ENCODE results near the gene PTDSS2. TPM values are rescaled to one million over a fixed set of nuclear protein-coding genes. Genes with fewer than 3 reads are reported as not detected.

Gene PTDSS2
- total RNA-seq, 1 experiment from 2014 or later: 49.5 TPM

DNA sequence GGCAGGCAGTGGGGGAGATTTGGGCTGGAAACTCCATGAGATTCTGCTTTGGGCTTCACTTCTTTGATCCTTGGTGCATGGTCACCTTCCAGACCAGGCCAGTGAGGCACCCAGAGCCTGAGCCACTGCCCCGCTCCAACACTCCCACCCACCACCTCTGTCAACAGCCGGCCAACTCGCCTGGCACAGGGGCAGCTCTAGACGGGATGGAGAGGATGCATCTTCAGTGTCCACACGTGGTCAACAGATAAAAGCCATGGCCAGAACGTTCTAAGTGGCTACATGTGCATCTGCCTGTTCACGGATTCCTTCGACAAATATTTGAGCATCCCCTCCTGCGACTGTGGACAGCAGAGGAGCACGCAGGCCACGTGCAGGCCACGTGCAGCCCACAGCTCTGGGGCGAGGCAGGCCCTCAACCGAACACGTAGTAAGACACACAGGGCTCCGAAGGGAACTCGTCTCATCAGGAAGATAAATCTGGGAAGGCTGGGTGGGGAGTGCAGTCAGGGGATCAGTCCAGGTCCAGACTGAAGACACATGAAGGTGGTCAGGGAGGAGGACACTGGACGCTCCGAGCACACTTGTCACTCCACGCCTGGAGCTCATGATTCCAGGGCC, 88.5 kb downstream of the PTDSS2 start:
- Mint-ChIP-seq H3K27me3 (ENCODE audit: low read depth) (peaks cover 22% of the 10 kb centered on the region), H3K27ac (no peak overlapping the region), H3K36me3 (peaks cover 3% of the 10 kb centered on the region), H3K4me1 (no peaks in the 10 kb centered on the region), H3K9me3 (no peaks in the 10 kb centered on the region), H3K4me3 (peak overlapping the region; percentile 51; the same call in 1 of the 2 replicates)
- CTCF ChIA-PET: interaction anchor here (1.5 kb wide), 1 partner anchor 16 kb away, joined by 4 read pairs; no protein-coding TSS in a partner anchor
- no peak for DNase-seq (ENCODE audit: low spot score)
- ATAC-seq: no peak
- TF ChIP-seq, protein P1, sequence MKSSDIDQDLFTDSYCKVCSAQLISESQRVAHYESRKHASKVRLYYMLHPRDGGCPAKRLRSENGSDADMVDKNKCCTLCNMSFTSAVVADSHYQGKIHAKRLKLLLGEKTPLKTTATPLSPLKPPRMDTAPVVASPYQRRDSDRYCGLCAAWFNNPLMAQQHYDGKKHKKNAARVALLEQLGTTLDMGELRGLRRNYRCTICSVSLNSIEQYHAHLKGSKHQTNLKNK (CRISPR knock-in tag; IDR thresholded peaks at IDR 0.05): no peak
- 0 out of 2 replicates have a peak, but pooled peaks have one; percentile 36 for TF ChIP-seq GABPB1 (CRISPR knock-in tag; IDR thresholded peaks at IDR 0.05)
- POLR2A ChIA-PET: interaction anchor here (0.7 kb wide), 1 partner anchor 51 kb away, joined by 4 read pairs; no protein-coding TSS in a partner anchor

DNA sequence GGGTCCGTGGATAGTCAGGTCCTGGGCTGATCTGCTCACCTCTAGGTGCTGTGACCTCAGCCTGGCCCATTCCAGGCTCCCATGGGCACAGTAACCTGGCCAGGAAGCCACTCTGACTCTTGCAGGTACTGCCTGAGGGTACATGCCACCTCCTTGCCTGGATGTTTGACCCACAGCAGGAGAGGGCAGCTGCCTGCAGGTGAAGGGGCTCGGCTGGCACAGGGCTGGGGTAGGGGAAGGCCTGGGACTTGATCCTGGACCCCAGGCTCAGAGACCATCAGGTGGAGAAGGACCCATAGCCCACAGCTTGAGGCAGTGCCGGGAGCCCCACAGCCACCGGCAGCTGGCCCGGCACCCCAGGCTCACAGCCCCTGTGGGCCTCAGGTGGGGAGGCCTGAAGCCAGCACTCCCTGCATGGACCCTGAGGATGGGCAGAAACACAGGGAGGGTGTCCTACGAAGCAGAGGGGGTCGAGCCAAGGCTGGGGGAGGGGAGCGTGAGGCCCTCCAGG, 89.9 kb downstream of the PTDSS2 start:
- H3K36me3 Mint-ChIP-seq: peaks cover 3% of the 10 kb centered on the region
- ChIA-PET CTCF (interaction anchor here (0.6 to 0.9 kb wide), 2 partner anchors 76 to 133 kb away, joined by 3 read pairs; no protein-coding TSS in a partner anchor), POLR2A (no interaction called here)
- ATAC-seq: no peak
- no peak for DNase-seq (ENCODE audit: low spot score)
- no peak overlapping the region for H3K27ac Mint-ChIP-seq
- no peaks in the 10 kb centered on the region for H3K9me3 Mint-ChIP-seq
- no peak for TF ChIP-seq SMAD3 (CRISPR knock-in tag; IDR thresholded peaks at IDR 0.05; ENCODE audit: borderline replicate concordance)
- peaks cover 22% of the 10 kb centered on the region for H3K27me3 Mint-ChIP-seq (ENCODE audit: low read depth)
- no peaks in the 10 kb centered on the region for H3K4me1 Mint-ChIP-seq
- no peak overlapping the region for H3K4me3 Mint-ChIP-seq

Other genes starting within 250 kb of the PTDSS2 start
- gene BET1L, start 242.9 kb upstream of the PTDSS2 start, total RNA-seq (2021): 45.1 to 51.4 TPM (median 47.0 TPM) in 3 replicates
- 67.8 to 69.5 TPM (median 68.3 TPM) in 3 replicates for gene RIC8A, start 242.6 kb upstream of the PTDSS2 start, total RNA-seq (2021)
- 19.2 to 21.0 TPM (median 20.5 TPM) in 3 replicates for gene SIRT3, start 213.9 kb upstream of the PTDSS2 start, total RNA-seq (2021)
- gene PSMD13, start 213.3 kb upstream of the PTDSS2 start, total RNA-seq (2021): 144 to 148 TPM (median 147 TPM) in 3 replicates
- 0.09 to 0.14 TPM in 2 of 3 replicates, not detected in the other for gene NLRP6, start 171.9 kb upstream of the PTDSS2 start, total RNA-seq (2021)
- gene PGGHG, start 161.2 kb upstream of the PTDSS2 start, total RNA-seq (2021): 74.9 to 111 TPM (median 106 TPM) in 3 replicates
- gene IFITM5, start 150.8 kb upstream of the PTDSS2 start, total RNA-seq (2021): not detected in 3 replicates
- gene IFITM2, start 142.5 kb upstream of the PTDSS2 start, total RNA-seq (2021): 436 to 616 TPM (median 577 TPM) in 3 replicates
- 544 to 679 TPM (median 640 TPM) in 3 replicates for gene IFITM1, start 136.2 kb upstream of the PTDSS2 start, total RNA-seq (2021)
- 381 to 503 TPM (median 481 TPM) in 3 replicates for gene IFITM3, start 129.4 kb upstream of the PTDSS2 start, total RNA-seq (2021)
- gene B4GALNT4, start 80.8 kb upstream of the PTDSS2 start, total RNA-seq (2021): 88.0 to 113 TPM (median 97.8 TPM) in 3 replicates
- 17.3 to 23.4 TPM (median 21.4 TPM) in 3 replicates for gene PKP3, start 56.1 kb upstream of the PTDSS2 start, total RNA-seq (2021)
- gene SIGIRR, start 35.3 kb upstream of the PTDSS2 start, total RNA-seq (2021): 85.2 to 98.9 TPM (median 91.8 TPM) in 3 replicates
- 13.2 to 17.6 TPM (median 16.6 TPM) in 3 replicates for gene ANO9, start 8.3 kb upstream of the PTDSS2 start, total RNA-seq (2021)
- 59.0 to 67.5 TPM (median 60.4 TPM) in 3 replicates for gene RNH1, start 57.0 kb downstream of the PTDSS2 start, total RNA-seq (2021)
- gene HRAS, start 85.3 kb downstream of the PTDSS2 start, total RNA-seq (2021): 42.9 to 62.4 TPM (median 48.3 TPM) in 3 replicates
- 2.3 to 3.4 TPM (median 2.5 TPM) in 3 replicates for gene LRRC56, start 87.2 kb downstream of the PTDSS2 start, total RNA-seq (2021)
- 4.0 to 6.0 TPM (median 5.9 TPM) in 3 replicates for gene LMNTD2, start 110.5 kb downstream of the PTDSS2 start, total RNA-seq (2021)
- gene RASSF7, start 110.7 kb downstream of the PTDSS2 start, total RNA-seq (2021): 30.6 to 39.7 TPM (median 32.5 TPM) in 3 replicates
- gene PHRF1, start 126.2 kb downstream of the PTDSS2 start, total RNA-seq (2021): 39.4 to 46.9 TPM (median 40.1 TPM) in 3 replicates
- gene IRF7, start 165.7 kb downstream of the PTDSS2 start, total RNA-seq (2021): 11.1 to 12.0 TPM (median 11.5 TPM) in 3 replicates
- 0.26 to 0.34 TPM in 2 of 3 replicates, not detected in the other for gene CDHR5, start 174.7 kb downstream of the PTDSS2 start, total RNA-seq (2021)
- 2.3 to 3.3 TPM (median 2.9 TPM) in 3 replicates for gene SCT, start 176.9 kb downstream of the PTDSS2 start, total RNA-seq (2021)
- gene DRD4, start 187.0 kb downstream of the PTDSS2 start, total RNA-seq (2021): 3.7 to 5.8 TPM (median 5.5 TPM) in 3 replicates
- gene DEAF1, start 244.9 kb downstream of the PTDSS2 start, total RNA-seq (2021): 62.2 to 85.3 TPM (median 81.1 TPM) in 3 replicates
- gene TMEM80, start 245.5 kb downstream of the PTDSS2 start, total RNA-seq (2021): 23.4 to 28.4 TPM (median 24.5 TPM) in 3 replicates